Glutamatergic neuron (in vitro differentiated cells): ENCODE results near the gene ACOT13. TPM values are rescaled to one million over a fixed set of nuclear protein-coding genes. Genes with fewer than 3 reads are reported as not detected.
"Not testable (repeated sequence)": the region's sequence is repeated elsewhere in the genome, so short reads cannot be mapped to it uniquely, and the experiment has no call there.

Source experiments
- DNase-seq: peaks from one replicate; pipeline ENCODE4 v3.0.0; 2022
- H3K27ac Mint-ChIP-seq: one replicate; pipeline ENCODE4 v1.8.0; 2020; ENCODE audit warnings: mild to moderate bottlenecking, mixed read lengths, inconsistent platforms; ENCODE audit not compliant: unreplicated experiment
- H3K27me3 Mint-ChIP-seq: one replicate; pipeline ENCODE4 v1.8.0; 2020; ENCODE audit warnings: mild to moderate bottlenecking, moderate library complexity, mixed read lengths, inconsistent platforms; ENCODE audit not compliant: unreplicated experiment
- H3K36me3 Mint-ChIP-seq: one replicate; pipeline ENCODE4 v1.8.0; 2020; ENCODE audit warnings: mild to moderate bottlenecking, mixed read lengths, inconsistent platforms; ENCODE audit not compliant: unreplicated experiment
- H3K4me1 Mint-ChIP-seq: one replicate; pipeline ENCODE4 v1.8.0; 2020; ENCODE audit warnings: mild to moderate bottlenecking, low read depth, mixed read lengths, inconsistent platforms; ENCODE audit not compliant: unreplicated experiment
- H3K4me3 Mint-ChIP-seq: one replicate; pipeline ENCODE4 v1.8.0; 2020; ENCODE audit warnings: mild to moderate bottlenecking, mixed read lengths, inconsistent platforms; ENCODE audit not compliant: unreplicated experiment
- H3K9me3 Mint-ChIP-seq: one replicate; pipeline ENCODE4 v1.8.0; 2020; ENCODE audit warnings: mild to moderate bottlenecking, moderate library complexity, mixed read lengths, inconsistent platforms; ENCODE audit not compliant: unreplicated experiment
- total RNA-seq: library from RNA; stranded (reverse); fragmentation: NEBNext Ultra II Directional; extraction: Animal tissue kit (Norgen Biotek cat#: 25700); gene quantifications from one replicate; pipeline ENCODE4 v1.2.1, GENCODE V29; 2021; ENCODE audit not compliant: unreplicated experiment
- TF ChIP-seq, protein P1 (sequence below): fragments of 200-600 bp; sonication (generic); IDR thresholded peaks from one replicate; pipeline ENCODE4 v1.5.0; 2021; ENCODE audit not compliant: partially characterized antibody, unreplicated experiment

ACOT13 gene
- total RNA-seq, 1 donor from 2014 or later: 25.3 TPM

DNA sequence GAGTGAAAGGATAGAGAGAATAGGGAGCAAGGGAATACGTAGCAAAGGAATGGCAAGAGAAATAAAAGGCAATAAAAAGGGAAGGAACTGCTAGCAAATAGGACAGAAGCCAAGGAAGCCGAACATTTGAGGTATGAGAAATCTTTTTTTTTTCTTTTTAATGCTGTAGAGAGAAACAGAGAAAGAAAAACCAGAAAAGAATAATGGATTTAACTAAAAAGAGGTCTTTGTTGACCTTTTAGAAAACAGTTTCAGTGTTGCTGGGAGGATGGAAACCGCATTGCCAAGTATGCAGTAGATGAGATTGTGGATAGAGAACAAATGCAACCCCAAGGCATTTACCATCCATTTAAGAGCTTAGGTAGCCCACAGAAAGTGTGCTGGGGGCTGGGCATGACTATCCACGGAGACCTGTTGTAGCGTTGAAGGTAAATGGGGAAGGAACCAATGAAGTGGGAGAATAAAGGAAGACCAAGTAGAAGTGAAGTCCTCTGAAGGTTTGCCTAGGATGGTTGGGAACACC is 75.4 kb downstream of the ACOT13 start:
- no peak overlapping the region for H3K4me3 Mint-ChIP-seq
- H3K4me1 Mint-ChIP-seq: no peaks in the 10 kb centered on the region
- no peaks in the 10 kb centered on the region for H3K27me3 Mint-ChIP-seq
- H3K36me3 Mint-ChIP-seq: no peaks in the 10 kb centered on the region
- TF ChIP-seq, protein P1, sequence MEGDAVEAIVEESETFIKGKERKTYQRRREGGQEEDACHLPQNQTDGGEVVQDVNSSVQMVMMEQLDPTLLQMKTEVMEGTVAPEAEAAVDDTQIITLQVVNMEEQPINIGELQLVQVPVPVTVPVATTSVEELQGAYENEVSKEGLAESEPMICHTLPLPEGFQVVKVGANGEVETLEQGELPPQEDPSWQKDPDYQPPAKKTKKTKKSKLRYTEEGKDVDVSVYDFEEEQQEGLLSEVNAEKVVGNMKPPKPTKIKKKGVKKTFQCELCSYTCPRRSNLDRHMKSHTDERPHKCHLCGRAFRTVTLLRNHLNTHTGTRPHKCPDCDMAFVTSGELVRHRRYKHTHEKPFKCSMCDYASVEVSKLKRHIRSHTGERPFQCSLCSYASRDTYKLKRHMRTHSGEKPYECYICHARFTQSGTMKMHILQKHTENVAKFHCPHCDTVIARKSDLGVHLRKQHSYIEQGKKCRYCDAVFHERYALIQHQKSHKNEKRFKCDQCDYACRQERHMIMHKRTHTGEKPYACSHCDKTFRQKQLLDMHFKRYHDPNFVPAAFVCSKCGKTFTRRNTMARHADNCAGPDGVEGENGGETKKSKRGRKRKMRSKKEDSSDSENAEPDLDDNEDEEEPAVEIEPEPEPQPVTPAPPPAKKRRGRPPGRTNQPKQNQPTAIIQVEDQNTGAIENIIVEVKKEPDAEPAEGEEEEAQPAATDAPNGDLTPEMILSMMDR: no peak
- no peak overlapping the region for H3K27ac Mint-ChIP-seq
- no peak for DNase-seq
- peaks cover 3% of the 10 kb centered on the region for H3K9me3 Mint-ChIP-seq

DNA sequence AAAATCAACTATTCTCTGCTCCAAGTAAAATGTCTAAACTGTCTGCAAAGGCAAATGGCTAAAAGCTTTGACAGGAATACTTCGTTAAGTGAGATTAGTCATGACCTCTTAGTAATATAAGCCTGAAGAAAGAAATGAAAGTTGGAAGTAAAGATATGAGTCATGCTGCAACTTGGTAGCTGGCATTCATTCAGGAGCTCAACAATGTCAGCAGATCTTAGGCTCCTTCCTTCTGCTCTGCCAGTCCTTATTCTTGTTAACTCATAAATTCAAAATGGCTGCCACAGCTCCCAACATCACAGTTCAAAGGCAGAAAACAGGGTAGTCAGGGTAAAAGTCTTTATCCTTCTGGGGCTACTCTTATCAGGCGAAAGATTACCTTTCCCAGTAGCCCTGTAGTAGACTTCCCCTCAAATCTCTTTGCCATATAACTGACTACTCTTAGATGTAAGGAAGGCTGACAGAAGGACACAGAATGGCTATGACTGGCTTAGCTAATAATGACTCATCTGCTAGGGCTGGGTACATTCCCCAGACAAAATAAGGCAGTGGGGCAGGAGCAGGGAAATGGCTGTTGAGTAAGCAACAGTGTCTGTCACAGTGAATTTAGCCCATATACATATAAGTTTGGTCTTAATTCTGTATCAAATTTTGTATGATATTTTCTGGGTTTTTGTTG is 76.5 kb downstream of the ACOT13 start:
- Mint-ChIP-seq H3K27me3 (no peaks in the 10 kb centered on the region), H3K27ac (no peak overlapping the region), H3K36me3 (no peaks in the 10 kb centered on the region), H3K9me3 (peaks cover 3% of the 10 kb centered on the region), H3K4me1 (no peaks in the 10 kb centered on the region), H3K4me3 (no peak overlapping the region)
- no peak for DNase-seq
- TF ChIP-seq, protein P1: no peak

DNA sequence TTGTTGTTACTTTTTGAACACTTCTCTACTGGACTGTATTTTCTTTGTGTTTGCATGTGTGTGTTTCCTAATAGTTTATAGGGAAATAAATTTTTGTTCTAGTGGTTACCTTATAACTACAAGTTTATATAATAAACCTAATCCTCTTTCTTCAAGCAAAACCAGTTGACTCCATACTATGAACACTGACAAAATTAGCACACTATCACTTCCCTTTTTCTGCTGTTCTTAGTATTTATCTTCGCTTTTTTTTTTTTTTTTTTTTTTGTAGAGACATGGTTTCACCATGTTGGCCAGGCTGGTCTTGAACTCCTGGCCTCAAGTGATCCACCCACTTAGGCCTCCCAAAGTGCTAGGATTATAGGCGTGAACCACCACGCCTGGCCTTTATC is 77.1 kb downstream of the ACOT13 start:
- TF ChIP-seq, protein P1: no peak
- H3K9me3 Mint-ChIP-seq: peaks cover 3% of the 10 kb centered on the region
- H3K27me3 Mint-ChIP-seq: no peaks in the 10 kb centered on the region
- H3K4me3 Mint-ChIP-seq: no peak overlapping the region
- DNase-seq: no peak
- H3K27ac Mint-ChIP-seq: no peak overlapping the region
- H3K36me3 Mint-ChIP-seq: no peaks in the 10 kb centered on the region
- H3K4me1 Mint-ChIP-seq: no peaks in the 10 kb centered on the region

DNA sequence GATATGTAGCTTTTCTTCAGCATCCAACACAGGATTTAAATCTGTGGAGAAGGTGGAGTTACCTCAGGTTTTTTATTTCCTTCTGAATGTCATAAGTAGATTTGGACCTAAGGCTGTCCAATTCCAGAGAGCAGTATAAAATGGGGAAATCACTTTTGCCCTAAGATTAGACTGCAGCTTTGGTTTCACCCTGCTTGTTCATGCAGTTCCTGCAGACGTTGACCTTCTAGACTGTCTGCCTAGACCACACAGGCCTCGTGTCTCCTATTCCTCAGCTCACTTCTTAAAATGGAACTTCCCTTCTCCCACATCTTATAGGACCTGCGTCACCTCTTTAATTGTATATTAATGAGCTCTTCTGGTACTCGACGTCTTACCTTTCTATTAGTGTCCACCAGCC is 78.0 kb downstream of the ACOT13 start:
- TF ChIP-seq, protein P1: no peak
- no peak for DNase-seq
- Mint-ChIP-seq H3K27ac (no peak overlapping the region), H3K27me3 (no peaks in the 10 kb centered on the region), H3K9me3 (peaks cover 3% of the 10 kb centered on the region), H3K4me1 (no peaks in the 10 kb centered on the region), H3K4me3 (no peak overlapping the region), H3K36me3 (no peaks in the 10 kb centered on the region)

DNA sequence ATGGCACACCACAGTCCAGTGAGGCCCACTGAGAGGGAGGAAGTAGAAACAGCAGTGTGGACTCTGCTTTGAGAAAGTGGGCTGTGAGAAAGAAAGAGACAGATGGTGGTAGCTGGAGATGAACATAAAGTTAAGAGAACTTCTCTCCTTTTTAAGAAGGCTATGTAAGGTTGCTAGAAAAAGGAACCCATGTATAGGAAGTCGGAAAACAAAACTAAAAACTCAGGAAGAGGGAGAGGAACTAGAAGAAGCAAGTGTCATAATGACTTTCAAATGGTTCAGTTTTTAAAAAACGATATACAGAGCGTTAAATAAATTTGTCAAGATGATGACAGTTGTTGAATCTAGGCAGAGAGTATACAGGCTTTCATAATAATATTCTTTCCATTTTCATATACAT is 82.4 kb downstream of the ACOT13 start:
- Mint-ChIP-seq H3K4me3 (no peak overlapping the region), H3K27ac (no peak overlapping the region), H3K9me3 (peaks cover 3% of the 10 kb centered on the region), H3K36me3 (no peaks in the 10 kb centered on the region), H3K4me1 (no peaks in the 10 kb centered on the region), H3K27me3 (peaks cover 2% of the 10 kb centered on the region)
- TF ChIP-seq, protein P1: no peak
- DNase-seq: no peak

DNA sequence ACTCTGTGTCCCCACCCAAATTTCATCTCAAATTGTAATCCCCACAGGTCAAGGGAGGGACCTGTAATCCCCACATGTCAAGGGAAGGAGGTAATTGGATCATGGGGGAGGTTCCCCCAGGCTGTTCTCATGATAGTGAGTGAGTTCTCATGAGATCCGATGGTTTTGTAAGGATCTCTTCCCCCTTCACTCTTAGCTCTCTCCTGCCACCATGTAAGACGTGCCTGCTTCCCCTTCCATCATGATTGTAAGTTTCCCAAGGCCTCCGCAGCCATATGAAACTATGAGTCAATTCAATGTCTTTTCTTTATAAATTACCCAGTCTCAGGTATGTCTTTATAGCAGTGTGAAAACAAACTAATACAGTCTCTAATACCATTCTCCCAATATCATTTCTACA is 84.0 kb downstream of the ACOT13 start:
- not testable (repeated sequence) for DNase-seq, H3K9me3 Mint-ChIP-seq, H3K36me3 Mint-ChIP-seq

More for the DNA sequence above, 84.0 kb downstream of the ACOT13 start:
- not testable (repeated sequence) for H3K27ac Mint-ChIP-seq, H3K27me3 Mint-ChIP-seq, H3K4me3 Mint-ChIP-seq, H3K4me1 Mint-ChIP-seq
